ENCODE measurements around the gene BPIFA2. TPM values are rescaled to one million over a fixed set of nuclear protein-coding genes. Genes with fewer than 3 reads are reported as not detected.

Gene BPIFA2
- total and polyA plus RNA-seq, 8 donors: not detected

- WGBS, 2 donors: 54 to 56% methylated on average over 6 of the region's 6 CpGs
- intact Hi-C loops (cut with DNase I): no loop called here
- Histone ChIP-seq H3K4me3 (no peak overlapping the region), H3K9me3 (no peaks in the 10 kb centered on the region), H3K27me3 (no peaks in the 10 kb centered on the region), H3K36me3 (no peaks in the 10 kb centered on the region), H3K27ac (peak overlapping the region in 1 of 4 donors; percentile 17), H3K4me1 (peaks cover 4 to 28% (median 27%) of the 10 kb centered on the region in 3 donors)
- FAIRE-seq (no peak), ATAC-seq (peak; percentile 46 to 71 (median 63)), DNase-seq (peak in 2 of 6 donors; percentile 39 to 43)
- no peak for TF ChIP-seq CTCF (IDR thresholded peaks at IDR 0.05)
These were observed 43.0 kb upstream of the BPIFA2 start for GRCh38 chr20:33124994-33125393.

GRCh38 chr20:33125983-33126382 is 42.0 kb upstream of the BPIFA2 start:
- intact Hi-C loops (cut with DNase I): no loop called here
- no peak overlapping the region for H3K27ac ChIP-seq
- H3K36me3 ChIP-seq: no peaks in the 10 kb centered on the region
- no peaks in the 10 kb centered on the region for H3K27me3 ChIP-seq
- no peak for TF ChIP-seq CTCF (IDR thresholded peaks at IDR 0.05)
- DNase-seq (no peak), ATAC-seq (peak in 3 of 4 donors; percentile 33 to 46 (median 35)), FAIRE-seq (no peak)
- 40 to 42% methylated on average over 6 of the region's 6 CpGs for WGBS, 2 donors
- no peak overlapping the region for H3K4me3 ChIP-seq
- no peaks in the 10 kb centered on the region for H3K9me3 ChIP-seq
- H3K4me1 ChIP-seq: peaks cover 4 to 32% (median 28%) of the 10 kb centered on the region in 3 donors

GRCh38 chr20:33127422-33128097 is 40.4 kb upstream of the BPIFA2 start:
- no peak overlapping the region for H3K4me3 ChIP-seq
- no peaks in the 10 kb centered on the region for H3K9me3 ChIP-seq
- intact Hi-C loops (cut with DNase I): no loop called here
- peaks cover 4 to 32% (median 28%) of the 10 kb centered on the region in 3 donors for H3K4me1 ChIP-seq
- no peak for TF ChIP-seq CTCF (IDR thresholded peaks at IDR 0.05)
- peak overlapping the region in 2 of 4 donors; percentile 31 to 37 for H3K27ac ChIP-seq
- 48 to 50% methylated on average over 4 of the region's 4 CpGs for WGBS, 2 donors
- DNase-seq (peak in 1 of 6 donors; percentile 30), ATAC-seq (peak; percentile 60 to 84 (median 72)), FAIRE-seq (no peak)
- no peaks in the 10 kb centered on the region for H3K27me3 ChIP-seq
- no peaks in the 10 kb centered on the region for H3K36me3 ChIP-seq

GRCh38 chr20:33130568-33131061 is 37.3 kb upstream of the BPIFA2 start:
- no peaks in the 10 kb centered on the region for H3K36me3 ChIP-seq
- intact Hi-C loops (cut with DNase I): no loop called here
- 79 to 84% methylated on average over 9 of the region's 9 CpGs for WGBS, 2 donors
- peaks cover 4 to 26% (median 20%) of the 10 kb centered on the region in 3 donors for H3K4me1 ChIP-seq
- no peak overlapping the region for H3K4me3 ChIP-seq
- FAIRE-seq (no peak), ATAC-seq (peak in 2 of 4 donors; percentile 14 to 22), DNase-seq (no peak)
- H3K9me3 ChIP-seq: no peaks in the 10 kb centered on the region
- TF ChIP-seq CTCF (IDR thresholded peaks at IDR 0.05): no peak
- H3K27me3 ChIP-seq: no peaks in the 10 kb centered on the region
- no peak overlapping the region for H3K27ac ChIP-seq

GRCh38 chr20:33131949-33132473 is 35.9 kb upstream of the BPIFA2 start:
- intact Hi-C loops (cut with DNase I): no loop called here
- no peaks in the 10 kb centered on the region for H3K9me3 ChIP-seq
- H3K4me1 ChIP-seq: peaks cover 4 to 20% (median 9%) of the 10 kb centered on the region in 3 donors
- TF ChIP-seq CTCF (IDR thresholded peaks at IDR 0.05): no peak
- FAIRE-seq (no peak), ATAC-seq (no peak), DNase-seq (peak in 1 of 6 donors; percentile 52)
- H3K27ac ChIP-seq: no peak overlapping the region
- 78 to 80% methylated on average over 5 of the region's 5 CpGs for WGBS, 2 donors
- no peak overlapping the region for H3K4me3 ChIP-seq
- H3K27me3 ChIP-seq: no peaks in the 10 kb centered on the region
- no peaks in the 10 kb centered on the region for H3K36me3 ChIP-seq
